ENCODE data around the gene PLPPR2. TPM values are rescaled to one million over a fixed set of nuclear protein-coding genes. Genes with fewer than 3 reads are reported as not detected.

PLPPR2 gene
- total RNA-seq, 1 donor from 2014 or later: 72.3 TPM

GRCh38 chr19:11408591-11408990 is 53.4 kb downstream of the PLPPR2 start:
- Mint-ChIP-seq H3K4me1 (ENCODE audit: low read depth) (peaks cover 4% of the 10 kb centered on the region), H3K36me3 (ENCODE audit: low read depth) (no peaks in the 10 kb centered on the region), H3K27me3 (ENCODE audit: low read depth) (no peaks in the 10 kb centered on the region)

GRCh38 chr19:11410682-11411081 is 55.5 kb downstream of the PLPPR2 start:
- peaks cover 2% of the 10 kb centered on the region for H3K27me3 Mint-ChIP-seq (ENCODE audit: low read depth)
- no peak for TF ChIP-seq CTCF (IDR thresholded peaks at IDR 0.05)
- H3K36me3 Mint-ChIP-seq (ENCODE audit: low read depth): no peaks in the 10 kb centered on the region
- no peak for DNase-seq (ENCODE audit: low spot score)
- no peak overlapping the region for H3K4me3 Mint-ChIP-seq (ENCODE audit: unreplicated experiment)
- H3K4me1 Mint-ChIP-seq (ENCODE audit: low read depth): peaks cover 4% of the 10 kb centered on the region
- no peaks in the 10 kb centered on the region for H3K9me3 Mint-ChIP-seq (ENCODE audit: low read depth)
- H3K27ac Mint-ChIP-seq (ENCODE audit: unreplicated experiment): no peak overlapping the region

More at GRCh38 chr19:11408591-11408990, 53.4 kb downstream of the PLPPR2 start:
- Mint-ChIP-seq H3K4me3 (ENCODE audit: unreplicated experiment) (no peak overlapping the region), H3K9me3 (ENCODE audit: low read depth) (no peaks in the 10 kb centered on the region), H3K27ac (ENCODE audit: unreplicated experiment) (no peak overlapping the region)
- no peak for TF ChIP-seq CTCF (IDR thresholded peaks at IDR 0.05)
- no peak for DNase-seq (ENCODE audit: low spot score)

GRCh38 chr19:11414544-11414943 is 59.3 kb downstream of the PLPPR2 start:
- TF ChIP-seq CTCF (IDR thresholded peaks at IDR 0.05): no peak
- no peaks in the 10 kb centered on the region for H3K36me3 Mint-ChIP-seq (ENCODE audit: low read depth)
- H3K27ac Mint-ChIP-seq (ENCODE audit: unreplicated experiment): no peak overlapping the region

More at GRCh38 chr19:11414544-11414943, 59.3 kb downstream of the PLPPR2 start:
- peaks cover 10% of the 10 kb centered on the region for H3K4me1 Mint-ChIP-seq (ENCODE audit: low read depth)
- no peak for DNase-seq (ENCODE audit: low spot score)
- peaks cover 19% of the 10 kb centered on the region for H3K27me3 Mint-ChIP-seq (ENCODE audit: low read depth)
- H3K9me3 Mint-ChIP-seq (ENCODE audit: low read depth): no peaks in the 10 kb centered on the region
- H3K4me3 Mint-ChIP-seq (ENCODE audit: unreplicated experiment): no peak overlapping the region

Other genes with a start within 250 kb of the PLPPR2 start
- gene SPC24, start 199.7 kb upstream of the PLPPR2 start, total RNA-seq: 8.3 to 22.9 TPM (median 8.4 TPM) in 3 replicates
- 238 to 345 TPM (median 243 TPM) in 3 replicates for gene KANK2, start 157.9 kb upstream of the PLPPR2 start, total RNA-seq
- gene ANGPTL8, start 115.8 kb upstream of the PLPPR2 start, total RNA-seq: not detected in 3 replicates
- gene DOCK6, start 92.9 kb upstream of the PLPPR2 start, total RNA-seq: 40.7 to 46.0 TPM (median 44.4 TPM) in 3 replicates
- gene TSPAN16, start 59.3 kb upstream of the PLPPR2 start, total RNA-seq: not detected in 3 replicates
- 2.1 to 8.9 TPM (median 8.1 TPM) in 3 replicates for gene RAB3D, start 15.8 kb upstream of the PLPPR2 start, total RNA-seq
- 35.4 to 49.4 TPM (median 39.2 TPM) in 3 replicates for gene TMEM205, start 9.2 kb upstream of the PLPPR2 start, total RNA-seq
- 19.8 to 22.4 TPM (median 20.5 TPM) in 3 replicates for gene CCDC159, start 8.9 kb upstream of the PLPPR2 start, total RNA-seq
- 1.1 to 1.5 TPM (median 1.4 TPM) in 3 replicates for gene SWSAP1, start 19.2 kb downstream of the PLPPR2 start, total RNA-seq
- 1.4 to 2.8 TPM (median 2.6 TPM) in 3 replicates for gene EPOR, start 28.9 kb downstream of the PLPPR2 start, total RNA-seq
- gene RGL3, start 63.9 kb downstream of the PLPPR2 start, total RNA-seq: 0.70 to 0.97 TPM in 2 of 3 replicates, not detected in the other
- 0.15 to 0.68 TPM (median 0.31 TPM) in 3 replicates for gene ODAD3, start 79.7 kb downstream of the PLPPR2 start, total RNA-seq
- gene PRKCSH, start 80.2 kb downstream of the PLPPR2 start, total RNA-seq: 309 to 330 TPM (median 318 TPM) in 3 replicates
- gene ELAVL3, start 125.6 kb downstream of the PLPPR2 start, total RNA-seq: 0.07 TPM in 1 of 3 replicates, not detected in the others
- gene ZNF653, start 150.4 kb downstream of the PLPPR2 start, total RNA-seq: 6.8 to 8.6 TPM (median 8.2 TPM) in 3 replicates
- gene ECSIT, start 173.7 kb downstream of the PLPPR2 start, total RNA-seq: 20.3 to 27.9 TPM (median 20.5 TPM) in 3 replicates
- 20.1 to 213 TPM (median 199 TPM) in 3 replicates for gene CNN1, start 183.4 kb downstream of the PLPPR2 start, total RNA-seq
- 36.2 to 43.8 TPM (median 37.7 TPM) in 3 replicates for gene ELOF1, start 203.8 kb downstream of the PLPPR2 start, total RNA-seq
- 0.45 TPM in 1 of 3 replicates, not detected in the others for gene ACP5, start 222.2 kb downstream of the PLPPR2 start, total RNA-seq
- 13.0 to 14.2 TPM (median 13.6 TPM) in 3 replicates for gene ZNF627, start 242.1 kb downstream of the PLPPR2 start, total RNA-seq